Neuronal stem cell (in vitro differentiated cells): Measurements from ENCODE around the gene CPXM2.

Source experiments
- DNase-seq: peaks from one replicate; pipeline ENCODE4 v3.0.0-alpha.2; 2013; ENCODE audit warnings: low spot score
- H2AFZ ChIP-seq: one replicate; pipeline ENCODE4 v1.6.1; 2013; ENCODE audit warnings: mild to moderate bottlenecking, low read length, inconsistent platforms
- H2AK5ac ChIP-seq: 2 replicates; pipeline ENCODE4 v1.6.1; 2013; ENCODE audit warnings: low read depth, mild to moderate bottlenecking, inconsistent platforms, low read length, moderate library complexity, mixed read lengths
- H2BK120ac ChIP-seq: 2 replicates; pipeline ENCODE4 v1.6.1; 2013; ENCODE audit warnings: low read depth, mild to moderate bottlenecking, inconsistent platforms, low read length, moderate library complexity, mixed read lengths
- H2BK12ac ChIP-seq: one replicate; pipeline ENCODE4 v1.6.1; 2013; ENCODE audit warnings: low read length, inconsistent platforms
- H2BK15ac ChIP-seq: 2 replicates; pipeline ENCODE4 v1.6.1; 2013; ENCODE audit warnings: mild to moderate bottlenecking, low read length, inconsistent platforms, mixed read lengths
- H2BK5ac ChIP-seq: one replicate; pipeline ENCODE4 v1.6.1; 2013; ENCODE audit warnings: inconsistent platforms, mild to moderate bottlenecking, low read length, moderate library complexity
- H3K14ac ChIP-seq: one replicate; pipeline ENCODE4 v1.6.1; 2013; ENCODE audit warnings: low read length, inconsistent platforms
- H3K18ac ChIP-seq: 2 replicates; pipeline ENCODE4 v1.6.1; 2013; ENCODE audit warnings: low read length, inconsistent platforms
- H3K23ac ChIP-seq: 2 replicates; pipeline ENCODE4 v1.6.1; 2013; ENCODE audit warnings: low read depth, mild to moderate bottlenecking, mixed read lengths, low read length, inconsistent platforms; ENCODE audit not compliant: poor library complexity
- H3K27ac ChIP-seq: replicated peaks from 3 replicates; pipeline ENCODE4 v1.5.1; 2013; ENCODE audit warnings: low read length, inconsistent platforms
- H3K27me3 ChIP-seq, 3 experiments: 2 replicates each; pipeline ENCODE4 v1.6.1; 2013; ENCODE audit warnings: low read length in 3 of 3, mild to moderate bottlenecking in 2 of 3, inconsistent platforms in 1 of 3, low read depth in 1 of 3, mixed read lengths in 1 of 3, moderate library complexity in 1 of 3; ENCODE audit not compliant: control insufficient read depth in 3 of 3, insufficient read depth in 3 of 3
- H3K36me3 ChIP-seq, 2 donors: replicated peaks in 1 of 2; 2 replicates each; pipeline ENCODE4 v1.6.1; 2013; ENCODE audit warnings: low read length in 2 of 2; ENCODE audit not compliant: control insufficient read depth in 2 of 2, insufficient read depth in 2 of 2
- H3K4ac ChIP-seq: 2 replicates; pipeline ENCODE4 v1.6.1; 2013; ENCODE audit warnings: inconsistent platforms, mild to moderate bottlenecking, low read length, moderate library complexity
- H3K4me1 ChIP-seq, 2 donors: 1 replicate in 1 of 2; 2 replicates in 1 of 2; pipeline ENCODE4 v1.6.1; 2013; ENCODE audit warnings: low read length in 2 of 2, low read depth in 1 of 2; ENCODE audit not compliant: control insufficient read depth in 2 of 2, insufficient read depth in 1 of 2
- H3K4me2 ChIP-seq: one replicate; pipeline ENCODE4 v1.6.1; 2013; ENCODE audit warnings: mild to moderate bottlenecking, low read length, inconsistent platforms; ENCODE audit not compliant: insufficient read depth, poor library complexity, severe bottlenecking
- H3K4me3 ChIP-seq, 2 donors: 2 replicates each; pipeline ENCODE4 v1.5.1; 2013; ENCODE audit warnings: low read length in 2 of 2, mild to moderate bottlenecking in 2 of 2, inconsistent platforms in 1 of 2, moderate library complexity in 1 of 2
- H3K79me1 ChIP-seq: one replicate; pipeline ENCODE4 v1.6.1; 2013; ENCODE audit warnings: low read depth, mild to moderate bottlenecking, inconsistent platforms, low read length, moderate library complexity
- H3K9ac ChIP-seq: one replicate; pipeline ENCODE4 v1.6.1; 2013; ENCODE audit warnings: mild to moderate bottlenecking, low read depth, low read length, inconsistent platforms; ENCODE audit not compliant: poor library complexity
- H3K9me3 ChIP-seq, 2 donors: replicated peaks in 1 of 2; 2 replicates each; pipeline versions ENCODE3 to v1.6.1; 2013; ENCODE audit warnings: low read length in 2 of 2, mild to moderate bottlenecking in 2 of 2, inconsistent platforms in 1 of 2, low read depth in 1 of 2, mixed read lengths in 1 of 2, moderate library complexity in 1 of 2; ENCODE audit not compliant: control insufficient read depth in 2 of 2, insufficient read depth in 1 of 2
- H4K8ac ChIP-seq: one replicate; pipeline ENCODE4 v1.6.1; 2013; ENCODE audit warnings: low read depth, mild to moderate bottlenecking, inconsistent platforms, low read length, moderate library complexity
- H4K91ac ChIP-seq: one replicate; pipeline ENCODE4 v1.6.1; 2013; ENCODE audit warnings: low read length, low read depth, mild to moderate bottlenecking, inconsistent platforms; ENCODE audit not compliant: poor library complexity
- WGBS, 2 donors: extraction: QIAGEN DNeasy Blood & Tissue Kit; methylation state at CpG; one replicate each; pipeline ENCODE4 v1.1.7; 2013; ENCODE audit warnings: missing lambda C conversion rate in 2 of 2, mixed read lengths in 1 of 2; ENCODE audit not compliant: insufficient read length in 2 of 2, insufficient replicate concordance in 1 of 2; ENCODE audit errors: extremely low coverage in 2 of 2; 5-methylcytosine and 5-hydroxymethylcytosine counted together

Gene CPXM2

GRCh38 chr10:123808286-123808685 lies 83.3 kb downstream of the CPXM2 start:
- Histone ChIP-seq H3K14ac (no peak overlapping the region), H2AK5ac (no peak overlapping the region), H3K4ac (no peak overlapping the region), H2BK120ac (no peak overlapping the region), H3K4me3 (no peak overlapping the region), H3K18ac (no peak overlapping the region), H3K79me1 (no peaks in the 10 kb centered on the region), H3K27ac (no peak overlapping the region), H3K9ac (no peak overlapping the region), H4K8ac (no peak overlapping the region), H3K4me2 (no peak overlapping the region), H2AFZ (no peak overlapping the region), H3K9me3 (no peaks in the 10 kb centered on the region), H3K4me1 (peaks cover 0 to 3% of the 10 kb centered on the region in 2 donors), H2BK12ac (no peak overlapping the region), H3K27me3 (no peaks in the 10 kb centered on the region), H3K36me3 (no peaks in the 10 kb centered on the region), H2BK5ac (no peak overlapping the region), H3K23ac (no peak overlapping the region), H2BK15ac (no peak overlapping the region), H4K91ac (no peak overlapping the region)
- WGBS, 2 donors: no CpG with 5 or more reads among the region's 2 CpGs
- no peak for DNase-seq

GRCh38 chr10:123807444-123808035 lies 84.1 kb downstream of the CPXM2 start:
- WGBS, 2 donors: no CpG with 5 or more reads among the region's 5 CpGs
- H2BK12ac ChIP-seq: no peak overlapping the region
- H2AK5ac ChIP-seq: no peak overlapping the region
- no peak overlapping the region for H3K23ac ChIP-seq
- no peak overlapping the region for H3K4me2 ChIP-seq
- no peak overlapping the region for H2AFZ ChIP-seq
- no peak overlapping the region for H2BK120ac ChIP-seq
- no peak overlapping the region for H3K18ac ChIP-seq
- H4K8ac ChIP-seq: no peak overlapping the region
- H3K4me3 ChIP-seq: no peak overlapping the region
- no peak overlapping the region for H3K14ac ChIP-seq
- H2BK5ac ChIP-seq: no peak overlapping the region
- peaks cover 0 to 3% of the 10 kb centered on the region in 2 donors for H3K4me1 ChIP-seq
- no peak for DNase-seq
- H3K9ac ChIP-seq: no peak overlapping the region
- H4K91ac ChIP-seq: no peak overlapping the region
- no peak overlapping the region for H3K4ac ChIP-seq
- H3K36me3 ChIP-seq: no peaks in the 10 kb centered on the region
- no peak overlapping the region for H3K27ac ChIP-seq
- no peak overlapping the region for H2BK15ac ChIP-seq
- H3K9me3 ChIP-seq: no peaks in the 10 kb centered on the region
- no peaks in the 10 kb centered on the region for H3K79me1 ChIP-seq
- H3K27me3 ChIP-seq: no peaks in the 10 kb centered on the region

GRCh38 chr10:123804716-123805115 lies 86.9 kb downstream of the CPXM2 start:
- no peaks in the 10 kb centered on the region for H3K9me3 ChIP-seq
- no peak overlapping the region for H2AFZ ChIP-seq
- no peaks in the 10 kb centered on the region for H3K27me3 ChIP-seq
- H2BK15ac ChIP-seq: no peak overlapping the region
- H3K27ac ChIP-seq: no peak overlapping the region
- no peak overlapping the region for H3K23ac ChIP-seq
- DNase-seq: no peak
- no peak overlapping the region for H2BK12ac ChIP-seq
- H3K4me2 ChIP-seq: no peak overlapping the region
- no peak overlapping the region for H3K18ac ChIP-seq
- H4K91ac ChIP-seq: no peak overlapping the region
- no peak overlapping the region for H3K9ac ChIP-seq
- H2BK120ac ChIP-seq: no peak overlapping the region
- H3K4me3 ChIP-seq: no peak overlapping the region
- no peak overlapping the region for H2BK5ac ChIP-seq
- no peaks in the 10 kb centered on the region for H3K79me1 ChIP-seq
- H3K4me1 ChIP-seq: peaks cover 0 to 7% of the 10 kb centered on the region in 2 donors
- no peak overlapping the region for H3K14ac ChIP-seq
- H3K4ac ChIP-seq: no peak overlapping the region
- no peak overlapping the region for H4K8ac ChIP-seq
- no peak overlapping the region for H2AK5ac ChIP-seq
- no CpG with 5 or more reads among the region's 3 CpGs for WGBS, 2 donors
- H3K36me3 ChIP-seq: no peaks in the 10 kb centered on the region

GRCh38 chr10:123800821-123801220 lies 90.8 kb downstream of the CPXM2 start:
- H3K4me1 ChIP-seq: peaks cover 0 to 5% of the 10 kb centered on the region in 2 donors
- no peaks in the 10 kb centered on the region for H3K27me3 ChIP-seq
- H2BK120ac ChIP-seq: no peak overlapping the region
- WGBS, 2 donors: no CpG with 5 or more reads among the region's 7 CpGs
- no peak overlapping the region for H2BK15ac ChIP-seq
- H2BK5ac ChIP-seq: no peak overlapping the region
- H4K8ac ChIP-seq: no peak overlapping the region
- H3K23ac ChIP-seq: no peak overlapping the region
- H2BK12ac ChIP-seq: no peak overlapping the region
- no peak overlapping the region for H3K27ac ChIP-seq
- H3K9me3 ChIP-seq: no peaks in the 10 kb centered on the region
- no peak overlapping the region for H3K9ac ChIP-seq
- no peak overlapping the region for H3K4ac ChIP-seq
- no peak overlapping the region for H2AK5ac ChIP-seq
- H4K91ac ChIP-seq: no peak overlapping the region
- DNase-seq: no peak
- H2AFZ ChIP-seq: no peak overlapping the region
- no peak overlapping the region for H3K14ac ChIP-seq
- no peaks in the 10 kb centered on the region for H3K79me1 ChIP-seq
- H3K36me3 ChIP-seq: no peaks in the 10 kb centered on the region
- no peak overlapping the region for H3K4me2 ChIP-seq
- no peak overlapping the region for H3K4me3 ChIP-seq
- H3K18ac ChIP-seq: no peak overlapping the region
